ENCODE measurements around the gene NEDD9.

DNA sequence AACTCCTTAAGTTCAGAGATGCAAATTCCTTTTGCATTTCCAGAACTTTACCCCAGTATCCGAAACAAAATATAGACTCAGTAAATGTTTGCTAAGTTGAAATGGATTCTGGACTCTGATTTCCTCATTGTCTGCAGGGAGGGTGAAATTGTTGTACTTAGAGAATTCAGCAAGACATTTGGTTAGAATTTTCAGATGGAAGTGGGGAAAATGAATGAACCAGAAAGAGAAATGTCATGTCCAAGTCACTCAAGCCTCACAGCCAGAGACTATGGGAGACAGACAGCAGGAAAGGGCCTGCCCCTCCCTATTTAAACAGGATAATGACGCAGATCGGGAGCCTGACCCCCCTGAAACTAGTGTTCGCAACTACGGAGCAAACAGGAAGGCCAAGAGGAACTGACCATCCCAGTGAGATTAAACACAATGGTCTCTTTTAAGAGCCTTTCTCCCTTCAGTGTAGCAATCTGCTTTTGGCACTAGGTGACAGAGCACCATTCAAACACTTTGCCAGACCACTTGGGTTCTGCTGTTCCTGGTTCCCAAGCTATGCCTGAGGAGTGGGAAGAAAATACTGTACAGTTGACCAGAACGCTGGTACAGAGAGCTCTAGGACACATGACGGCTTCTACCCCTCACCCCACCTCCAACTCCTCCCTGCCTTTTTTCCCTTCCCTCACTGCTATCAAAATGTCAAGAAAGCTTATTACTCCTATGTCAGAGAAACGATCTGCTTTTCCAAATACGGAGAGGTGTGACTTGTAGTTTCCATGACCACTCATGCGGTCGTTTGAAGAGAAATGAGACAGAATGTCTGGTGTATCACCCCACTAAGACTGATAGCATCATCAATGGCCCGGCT is 13.7 kb downstream of the NEDD9 start:
- no peak for TF ChIP-seq NR2C2 (IDR thresholded peaks at IDR 0.05; ENCODE audit: borderline replicate concordance, control insufficient read depth, insufficient read length, low read depth)
- TF ChIP-seq RFX5 (IDR thresholded peaks at IDR 0.05; ENCODE audit: low read depth, low read length), result no peak
- TF ChIP-seq POLR2AphosphoS5 (IDR thresholded peaks at IDR 0.05; ENCODE audit: low read length), result no peak; the same call in 1 of the 2 replicates
- TF ChIP-seq, protein P1, sequence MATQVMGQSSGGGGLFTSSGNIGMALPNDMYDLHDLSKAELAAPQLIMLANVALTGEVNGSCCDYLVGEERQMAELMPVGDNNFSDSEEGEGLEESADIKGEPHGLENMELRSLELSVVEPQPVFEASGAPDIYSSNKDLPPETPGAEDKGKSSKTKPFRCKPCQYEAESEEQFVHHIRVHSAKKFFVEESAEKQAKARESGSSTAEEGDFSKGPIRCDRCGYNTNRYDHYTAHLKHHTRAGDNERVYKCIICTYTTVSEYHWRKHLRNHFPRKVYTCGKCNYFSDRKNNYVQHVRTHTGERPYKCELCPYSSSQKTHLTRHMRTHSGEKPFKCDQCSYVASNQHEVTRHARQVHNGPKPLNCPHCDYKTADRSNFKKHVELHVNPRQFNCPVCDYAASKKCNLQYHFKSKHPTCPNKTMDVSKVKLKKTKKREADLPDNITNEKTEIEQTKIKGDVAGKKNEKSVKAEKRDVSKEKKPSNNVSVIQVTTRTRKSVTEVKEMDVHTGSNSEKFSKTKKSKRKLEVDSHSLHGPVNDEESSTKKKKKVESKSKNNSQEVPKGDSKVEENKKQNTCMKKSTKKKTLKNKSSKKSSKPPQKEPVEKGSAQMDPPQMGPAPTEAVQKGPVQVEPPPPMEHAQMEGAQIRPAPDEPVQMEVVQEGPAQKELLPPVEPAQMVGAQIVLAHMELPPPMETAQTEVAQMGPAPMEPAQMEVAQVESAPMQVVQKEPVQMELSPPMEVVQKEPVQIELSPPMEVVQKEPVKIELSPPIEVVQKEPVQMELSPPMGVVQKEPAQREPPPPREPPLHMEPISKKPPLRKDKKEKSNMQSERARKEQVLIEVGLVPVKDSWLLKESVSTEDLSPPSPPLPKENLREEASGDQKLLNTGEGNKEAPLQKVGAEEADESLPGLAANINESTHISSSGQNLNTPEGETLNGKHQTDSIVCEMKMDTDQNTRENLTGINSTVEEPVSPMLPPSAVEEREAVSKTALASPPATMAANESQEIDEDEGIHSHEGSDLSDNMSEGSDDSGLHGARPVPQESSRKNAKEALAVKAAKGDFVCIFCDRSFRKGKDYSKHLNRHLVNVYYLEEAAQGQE (IDR thresholded peaks at IDR 0.05; ENCODE audit: low read depth, low read length), result no peak
- TF ChIP-seq, protein P2, sequence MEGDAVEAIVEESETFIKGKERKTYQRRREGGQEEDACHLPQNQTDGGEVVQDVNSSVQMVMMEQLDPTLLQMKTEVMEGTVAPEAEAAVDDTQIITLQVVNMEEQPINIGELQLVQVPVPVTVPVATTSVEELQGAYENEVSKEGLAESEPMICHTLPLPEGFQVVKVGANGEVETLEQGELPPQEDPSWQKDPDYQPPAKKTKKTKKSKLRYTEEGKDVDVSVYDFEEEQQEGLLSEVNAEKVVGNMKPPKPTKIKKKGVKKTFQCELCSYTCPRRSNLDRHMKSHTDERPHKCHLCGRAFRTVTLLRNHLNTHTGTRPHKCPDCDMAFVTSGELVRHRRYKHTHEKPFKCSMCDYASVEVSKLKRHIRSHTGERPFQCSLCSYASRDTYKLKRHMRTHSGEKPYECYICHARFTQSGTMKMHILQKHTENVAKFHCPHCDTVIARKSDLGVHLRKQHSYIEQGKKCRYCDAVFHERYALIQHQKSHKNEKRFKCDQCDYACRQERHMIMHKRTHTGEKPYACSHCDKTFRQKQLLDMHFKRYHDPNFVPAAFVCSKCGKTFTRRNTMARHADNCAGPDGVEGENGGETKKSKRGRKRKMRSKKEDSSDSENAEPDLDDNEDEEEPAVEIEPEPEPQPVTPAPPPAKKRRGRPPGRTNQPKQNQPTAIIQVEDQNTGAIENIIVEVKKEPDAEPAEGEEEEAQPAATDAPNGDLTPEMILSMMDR (IDR thresholded peaks at IDR 0.05 in 2 of 3, conservative IDR thresholded peaks at IDR 0.05 in 1 of 3; ENCODE audit: control insufficient read depth in 2 of 3, extremely low read depth in 1 of 3, insufficient read depth in 1 of 3, low read depth in 3 of 3, low read length in 3 of 3), result no peak
- no peak for TF ChIP-seq TAF1 (IDR thresholded peaks at IDR 0.05; ENCODE audit: borderline replicate concordance, low read depth, low read length)
- TF ChIP-seq YY1 (IDR thresholded peaks at IDR 0.05; ENCODE audit: low read depth, low read length), result no peak
- TF ChIP-seq, protein P3, sequence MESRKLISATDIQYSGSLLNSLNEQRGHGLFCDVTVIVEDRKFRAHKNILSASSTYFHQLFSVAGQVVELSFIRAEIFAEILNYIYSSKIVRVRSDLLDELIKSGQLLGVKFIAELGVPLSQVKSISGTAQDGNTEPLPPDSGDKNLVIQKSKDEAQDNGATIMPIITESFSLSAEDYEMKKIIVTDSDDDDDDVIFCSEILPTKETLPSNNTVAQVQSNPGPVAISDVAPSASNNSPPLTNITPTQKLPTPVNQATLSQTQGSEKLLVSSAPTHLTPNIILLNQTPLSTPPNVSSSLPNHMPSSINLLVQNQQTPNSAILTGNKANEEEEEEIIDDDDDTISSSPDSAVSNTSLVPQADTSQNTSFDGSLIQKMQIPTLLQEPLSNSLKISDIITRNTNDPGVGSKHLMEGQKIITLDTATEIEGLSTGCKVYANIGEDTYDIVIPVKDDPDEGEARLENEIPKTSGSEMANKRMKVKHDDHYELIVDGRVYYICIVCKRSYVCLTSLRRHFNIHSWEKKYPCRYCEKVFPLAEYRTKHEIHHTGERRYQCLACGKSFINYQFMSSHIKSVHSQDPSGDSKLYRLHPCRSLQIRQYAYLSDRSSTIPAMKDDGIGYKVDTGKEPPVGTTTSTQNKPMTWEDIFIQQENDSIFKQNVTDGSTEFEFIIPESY (IDR thresholded peaks at IDR 0.05), result no peak
- TF ChIP-seq EP300 (IDR thresholded peaks at IDR 0.05; ENCODE audit: borderline replicate concordance in 1 of 2, control insufficient read depth in 1 of 2, low read depth in 2 of 2, low read length in 2 of 2), result no peak
- no peak for TF ChIP-seq POLR2A (IDR thresholded peaks at IDR 0.05; ENCODE audit: low read depth, low read length)

Measured in GM12878 (cell line).